ENCODE measurements around the gene SLX1A. TPM values are rescaled to one million over a fixed set of nuclear protein-coding genes. Genes with fewer than 3 reads are reported as not detected.

Gene SLX1A
- total and polyA plus RNA-seq, 9 of the 15 experiments (the other 6 are each of a cell fraction or from before 2014, with no cell fraction given), result 2.3 to 86.5 (median 11.6) TPM

DNA sequence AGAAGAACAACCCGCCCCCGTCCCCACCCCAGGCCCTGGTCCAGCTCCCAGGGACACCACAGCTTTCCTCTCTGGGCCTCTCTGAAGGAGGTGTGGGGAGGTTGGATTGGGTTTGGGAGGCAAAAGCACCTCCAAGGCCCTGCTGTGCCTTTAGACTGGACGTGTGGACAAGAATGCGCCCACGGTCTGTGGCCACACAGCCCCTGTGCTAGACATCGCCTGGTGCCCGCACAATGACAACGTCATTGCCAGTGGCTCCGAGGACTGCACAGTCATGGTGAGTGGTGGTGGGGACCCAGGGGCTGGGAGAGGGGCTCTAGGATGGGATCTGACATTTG is 7.3 kb upstream of the SLX1A start:
- H3K27ac ChIP-seq (ENCODE audit: extremely low read depth, low read depth, low read length), result no peak overlapping the region
- CTCF ChIA-PET (ENCODE audit: low intra/inter-chr PET ratio), result no interaction called here
- in situ Hi-C loops (cut with MboI), result loop anchor here (5.0 kb wide), 1 partner anchor 734 kb away; the partner anchor contains the start of genes BOLA2 and SLX1B

More for the DNA sequence above, 7.3 kb upstream of the SLX1A start:
- intact Hi-C loops (cut with micrococcal nuclease), result no loop called here
- H3K9ac ChIP-seq (ENCODE audit: insufficient read depth in 1 of 2, low read depth in 2 of 2, low read length in 2 of 2), result peak overlapping the region in 1 of 2 experiments; percentile 72; a peak in 1 of 4 replicates
- ATAC-seq (no peak), FAIRE-seq (no peak), DNase-seq (ENCODE audit: extremely low read depth in 1 of 4, low spot score in 3 of 4) (no peak)
- TF ChIP-seq SP1 (CRISPR knock-in tag; IDR thresholded peaks at IDR 0.05) (no peak), ZFP91 (CRISPR knock-in tag; IDR thresholded peaks at IDR 0.05) (no peak), PML (IDR thresholded peaks at IDR 0.05; ENCODE audit: low read length) (no peak), ZFX (CRISPR knock-in tag; IDR thresholded peaks at IDR 0.05) (no peak), E2F3 (CRISPR knock-in tag; IDR thresholded peaks at IDR 0.05) (no peak), EHMT2 (IDR thresholded peaks at IDR 0.05) (no peak), NRF1 (conservative IDR thresholded peaks at IDR 0.05 in 1 of 2, IDR thresholded peaks at IDR 0.05 in 1 of 2) (no peak), PHB2 (IDR thresholded peaks at IDR 0.05; ENCODE audit: low read depth) (no peak)
- TF ChIP-seq, protein P1, sequence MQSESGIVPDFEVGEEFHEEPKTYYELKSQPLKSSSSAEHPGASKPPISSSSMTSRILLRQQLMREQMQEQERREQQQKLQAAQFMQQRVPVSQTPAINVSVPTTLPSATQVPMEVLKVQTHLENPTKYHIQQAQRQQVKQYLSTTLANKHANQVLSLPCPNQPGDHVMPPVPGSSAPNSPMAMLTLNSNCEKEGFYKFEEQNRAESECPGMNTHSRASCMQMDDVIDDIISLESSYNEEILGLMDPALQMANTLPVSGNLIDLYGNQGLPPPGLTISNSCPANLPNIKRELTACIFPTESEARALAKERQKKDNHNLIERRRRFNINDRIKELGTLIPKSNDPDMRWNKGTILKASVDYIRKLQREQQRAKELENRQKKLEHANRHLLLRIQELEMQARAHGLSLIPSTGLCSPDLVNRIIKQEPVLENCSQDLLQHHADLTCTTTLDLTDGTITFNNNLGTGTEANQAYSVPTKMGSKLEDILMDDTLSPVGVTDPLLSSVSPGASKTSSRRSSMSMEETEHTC (IDR thresholded peaks at IDR 0.05), result no peak
- no peaks in the 10 kb centered on the region for H3K27me3 ChIP-seq (ENCODE audit: control insufficient read depth in 2 of 2, insufficient read depth in 2 of 2, low read length in 2 of 2)
- POLR2A ChIA-PET, result no interaction called here
- BruUV-seq (replicated peaks), result no TSS peak
- no peaks in the 10 kb centered on the region for H3K79me2 ChIP-seq (ENCODE audit: control insufficient read depth, insufficient read depth, low read length)
- H3K4me2 ChIP-seq (ENCODE audit: insufficient read depth, low read length), result no peak overlapping the region
- no peak overlapping the region for H3K4me3 ChIP-seq
- no peaks in the 10 kb centered on the region for H3K9me1 ChIP-seq (ENCODE audit: control insufficient read depth, insufficient read depth, low read length)
- H3K36me3 ChIP-seq (ENCODE audit: control insufficient read depth, insufficient read depth, low read length), result 0 out of 3 replicates have a peak, but pooled peaks cover 3% of the 10 kb centered on the region
- no peaks in the 10 kb centered on the region for H3K9me3 ChIP-seq (replicated peaks; ENCODE audit: control insufficient read depth, insufficient read depth, low read depth, low read length)
- no peaks in the 10 kb centered on the region for H4K20me1 ChIP-seq (replicated peaks; ENCODE audit: control insufficient read depth, insufficient read depth, low read length)
- WGBS (ENCODE audit: insufficient coverage, low coverage, missing lambda C conversion rate), result 87% methylated on average over 7 of the region's 9 CpGs
- no peak overlapping the region for H2AFZ ChIP-seq (ENCODE audit: low read depth, low read length)
- peaks cover 32 to 58% of the 10 kb centered on the region in 2 experiments for H3K4me1 ChIP-seq (replicated peaks in 1 of 2; ENCODE audit: control insufficient read depth in 2 of 2, insufficient read depth in 2 of 2, low read length in 2 of 2)

Data from K562 (cell line).